RWPE2 (cell line): ENCODE measurements around the gene PTPN2.

ENCODE experiments used
- ATAC-seq: fragments of 200-7000 bp; cut with Tn5 transposase; 3 replicates; pipeline ENCODE4 v1.9.1; 2021; ENCODE audit warnings: low read depth
- DNase-seq: peaks from one replicate; pipeline ENCODE4 v3.0.0-alpha.2; 2020; ENCODE audit warnings: low spot score
- H3K27ac ChIP-seq: fragments of 450-650 bp; 2 replicates; pipeline ENCODE4 v1.5.1; 2017; ENCODE audit warnings: mild to moderate bottlenecking; ENCODE audit not compliant: poor library complexity, severe bottlenecking
- H3K27me3 ChIP-seq: fragments of 250-450 bp; sonication (Bioruptor Pico); 2 replicates; pipeline ENCODE4 v1.5.1; 2021; ENCODE audit warnings: mild to moderate bottlenecking, moderate library complexity; ENCODE audit not compliant: insufficient read depth, poor library complexity, severe bottlenecking
- H3K36me3 ChIP-seq: fragments of 250-450 bp; sonication (Bioruptor Pico); 2 replicates; pipeline ENCODE4 v1.5.1; 2020; ENCODE audit warnings: low read depth, mild to moderate bottlenecking, moderate library complexity
- H3K4me1 ChIP-seq: fragments of 250-450 bp; sonication (Bioruptor Pico); 2 replicates; pipeline ENCODE4 v1.5.1; 2021; ENCODE audit warnings: mild to moderate bottlenecking, moderate library complexity; ENCODE audit not compliant: insufficient read depth, poor library complexity, severe bottlenecking
- H3K4me3 ChIP-seq: fragments of 250-450 bp; sonication (Bioruptor Pico); 2 replicates; pipeline ENCODE4 v1.5.1; 2021; ENCODE audit warnings: mild to moderate bottlenecking, moderate library complexity; ENCODE audit not compliant: severe bottlenecking
- H3K9me3 ChIP-seq: fragments of 250-450 bp; sonication (Bioruptor Pico); 2 replicates; pipeline ENCODE4 v1.5.1; 2021; ENCODE audit warnings: mild to moderate bottlenecking, moderate library complexity; ENCODE audit not compliant: severe bottlenecking
- TF ChIP-seq, protein P1 (sequence below): fragments of 450-650 bp; IDR thresholded peaks from one replicate; pipeline ENCODE4 v1.5.1; 2017; ENCODE audit warnings: mild to moderate bottlenecking, moderate library complexity; ENCODE audit not compliant: poor library complexity, severe bottlenecking

The PTPN2 gene

DNA sequence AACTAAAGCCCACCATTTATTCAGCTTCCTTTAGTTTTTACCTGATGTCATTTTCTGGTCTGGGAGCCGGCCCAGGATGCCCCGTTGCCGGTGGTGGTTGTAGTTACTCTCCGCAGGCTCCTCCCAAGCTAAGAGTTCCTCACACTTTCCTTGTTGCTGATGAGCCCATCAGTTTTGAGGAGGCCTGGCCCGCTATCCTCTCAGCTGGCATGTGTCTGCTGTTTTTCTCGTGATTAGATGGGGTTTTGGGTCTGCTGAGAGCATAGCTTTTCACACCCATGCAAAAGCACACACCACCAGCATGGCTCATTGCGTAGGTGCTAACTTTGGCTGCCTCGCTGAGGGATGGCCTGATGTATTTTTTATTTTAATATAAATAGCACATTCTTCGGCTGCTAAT lies 109.1 kb downstream of the PTPN2 start:
- no peak overlapping the region for H3K4me3 ChIP-seq

DNA sequence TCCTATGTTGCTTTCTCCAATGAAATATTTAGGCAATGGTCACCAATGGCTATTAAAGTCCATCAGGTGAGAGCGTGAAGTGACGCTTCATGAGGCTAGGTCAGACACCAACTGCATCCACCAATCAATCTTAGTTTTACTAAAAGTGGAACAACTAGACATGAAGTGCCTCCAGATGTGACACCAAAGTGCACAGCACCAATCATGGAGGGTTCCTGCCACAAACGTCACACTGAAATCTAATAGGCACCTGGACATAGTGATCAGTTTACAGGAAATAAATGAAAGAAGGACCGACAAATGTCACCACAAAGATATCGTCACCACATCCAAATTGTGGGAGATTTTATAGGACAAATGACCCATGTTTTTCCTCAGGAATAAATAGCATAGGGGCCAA lies 110.7 kb downstream of the PTPN2 start:
- Histone ChIP-seq H3K4me3 (no peak overlapping the region), H3K36me3 (no peaks in the 10 kb centered on the region), H3K9me3 (no peaks in the 10 kb centered on the region), H3K27ac (no peak overlapping the region), H3K27me3 (no peaks in the 10 kb centered on the region), H3K4me1 (no peaks in the 10 kb centered on the region)
- no peak for DNase-seq
- no peak for ATAC-seq
- TF ChIP-seq, protein P1, sequence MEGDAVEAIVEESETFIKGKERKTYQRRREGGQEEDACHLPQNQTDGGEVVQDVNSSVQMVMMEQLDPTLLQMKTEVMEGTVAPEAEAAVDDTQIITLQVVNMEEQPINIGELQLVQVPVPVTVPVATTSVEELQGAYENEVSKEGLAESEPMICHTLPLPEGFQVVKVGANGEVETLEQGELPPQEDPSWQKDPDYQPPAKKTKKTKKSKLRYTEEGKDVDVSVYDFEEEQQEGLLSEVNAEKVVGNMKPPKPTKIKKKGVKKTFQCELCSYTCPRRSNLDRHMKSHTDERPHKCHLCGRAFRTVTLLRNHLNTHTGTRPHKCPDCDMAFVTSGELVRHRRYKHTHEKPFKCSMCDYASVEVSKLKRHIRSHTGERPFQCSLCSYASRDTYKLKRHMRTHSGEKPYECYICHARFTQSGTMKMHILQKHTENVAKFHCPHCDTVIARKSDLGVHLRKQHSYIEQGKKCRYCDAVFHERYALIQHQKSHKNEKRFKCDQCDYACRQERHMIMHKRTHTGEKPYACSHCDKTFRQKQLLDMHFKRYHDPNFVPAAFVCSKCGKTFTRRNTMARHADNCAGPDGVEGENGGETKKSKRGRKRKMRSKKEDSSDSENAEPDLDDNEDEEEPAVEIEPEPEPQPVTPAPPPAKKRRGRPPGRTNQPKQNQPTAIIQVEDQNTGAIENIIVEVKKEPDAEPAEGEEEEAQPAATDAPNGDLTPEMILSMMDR = no peak

More for the DNA sequence above, 109.1 kb downstream of the PTPN2 start:
- Histone ChIP-seq H3K4me1 (no peaks in the 10 kb centered on the region), H3K9me3 (no peaks in the 10 kb centered on the region), H3K27me3 (no peaks in the 10 kb centered on the region), H3K36me3 (no peaks in the 10 kb centered on the region), H3K27ac (no peak overlapping the region)
- no peak for ATAC-seq
- no peak for DNase-seq
- TF ChIP-seq, protein P1 = no peak

DNA sequence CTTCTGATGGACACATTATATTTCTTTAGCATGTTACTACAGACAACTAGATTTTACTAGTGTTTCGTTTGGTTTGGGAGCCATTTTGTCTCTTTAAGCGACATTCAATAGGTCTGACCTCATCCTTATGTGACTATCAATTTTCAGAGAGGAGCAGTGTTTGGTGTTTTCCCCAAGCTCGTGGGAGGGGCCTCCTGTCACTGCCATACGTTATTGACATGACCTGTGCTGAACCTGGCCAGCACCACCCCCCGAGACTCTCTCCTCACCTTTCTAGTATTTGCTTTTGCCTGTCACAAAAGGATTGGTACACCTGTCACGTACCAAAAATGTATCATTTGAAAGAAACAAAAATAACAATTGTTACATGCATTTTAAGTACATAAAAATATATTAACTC lies 111.9 kb downstream of the PTPN2 start:
- Histone ChIP-seq H3K4me3 (no peak overlapping the region), H3K27ac (no peak overlapping the region), H3K4me1 (no peaks in the 10 kb centered on the region), H3K27me3 (no peaks in the 10 kb centered on the region), H3K9me3 (no peaks in the 10 kb centered on the region), H3K36me3 (no peaks in the 10 kb centered on the region)
- ATAC-seq (no peak), DNase-seq (no peak)
- TF ChIP-seq, protein P1 = no peak

DNA sequence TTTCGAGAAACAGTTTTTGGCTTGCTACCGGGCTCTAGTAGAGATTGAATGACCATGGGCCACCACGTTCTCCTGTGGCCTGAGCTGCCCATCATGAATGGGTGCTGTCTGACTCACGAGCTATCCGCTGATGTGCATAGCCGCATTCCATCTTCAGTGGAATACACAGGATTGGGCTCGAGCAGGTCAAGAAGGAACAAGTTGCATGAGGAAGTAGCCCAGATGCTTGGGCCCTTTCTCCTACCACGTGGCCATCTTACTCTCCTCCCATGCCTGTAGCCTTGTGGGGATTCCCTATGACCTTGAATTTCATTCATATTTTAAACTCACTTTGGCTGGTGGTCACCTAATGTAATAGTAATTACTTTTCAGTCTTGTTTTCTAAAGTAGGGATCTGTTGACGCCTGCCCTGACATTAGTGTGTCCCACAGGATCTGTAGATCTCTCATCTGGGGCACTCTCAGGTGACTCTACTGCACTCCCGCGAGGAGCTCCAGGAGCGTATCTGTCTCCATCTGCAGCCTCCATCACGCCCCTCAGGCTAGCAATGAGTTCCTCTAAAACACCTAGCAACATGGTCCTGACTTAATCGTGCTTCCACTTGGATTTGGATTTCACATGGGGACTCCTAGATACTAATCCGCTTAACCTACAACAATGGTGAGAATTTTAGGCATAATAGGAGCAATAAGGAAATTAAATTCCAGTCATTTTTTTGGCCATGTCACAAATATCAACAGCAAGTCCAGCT lies 113.4 kb downstream of the PTPN2 start:
- peak; percentile 50 for ATAC-seq
- Histone ChIP-seq H3K4me3 (no peak overlapping the region), H3K4me1 (no peaks in the 10 kb centered on the region), H3K36me3 (no peaks in the 10 kb centered on the region), H3K27ac (no peak overlapping the region), H3K9me3 (no peaks in the 10 kb centered on the region), H3K27me3 (no peaks in the 10 kb centered on the region)
- no peak for DNase-seq
- TF ChIP-seq, protein P1 = no peak
